GM19035 (cell line): ENCODE results near the gene KDM5A.
"Not testable (repeated sequence)": the region's sequence is repeated elsewhere in the genome, so short reads cannot be mapped to it uniquely, and the experiment has no call there.

ENCODE experiments used
- ATAC-seq: cut with Tn5 transposase; IDR thresholded peaks from one replicate; pipeline ENCODE4 v1.9.1; 2021; ENCODE audit not compliant: unreplicated experiment

The KDM5A gene

GRCh38 chr12:334125-334524 lies 55.0 kb downstream of the KDM5A start:
- no peak for ATAC-seq

DNA sequence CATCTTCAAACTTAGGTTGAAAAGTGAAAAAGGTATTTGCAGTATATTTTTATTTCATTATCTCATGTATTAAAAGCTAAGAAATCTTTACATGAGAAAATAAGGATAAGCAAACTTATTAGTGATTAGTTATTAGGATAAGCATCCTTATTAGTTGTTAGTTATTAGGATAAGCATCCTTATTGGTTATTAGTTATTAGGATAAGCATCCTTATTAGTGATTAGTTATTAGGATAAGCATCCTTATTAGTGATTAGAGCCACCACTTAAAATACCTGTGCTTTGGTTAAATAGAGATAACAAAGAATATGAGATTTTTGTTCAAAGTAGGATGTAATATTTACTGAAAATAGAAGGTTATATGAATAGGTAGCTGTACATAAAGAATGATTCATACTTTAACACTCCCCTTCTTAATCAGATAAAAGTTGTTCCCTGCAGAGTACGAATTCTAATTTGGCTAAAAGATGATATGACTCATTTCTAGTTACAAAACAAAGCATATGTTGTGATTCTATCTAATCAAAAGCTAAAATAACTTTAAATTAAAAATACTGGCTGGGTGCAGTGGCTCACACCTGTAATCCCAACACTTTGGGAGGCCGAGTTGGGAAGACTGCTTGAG lies 56.4 kb downstream of the KDM5A start:
- no peak for ATAC-seq

GRCh38 chr12:331287-331686 lies 57.8 kb downstream of the KDM5A start:
- no peak for ATAC-seq

DNA sequence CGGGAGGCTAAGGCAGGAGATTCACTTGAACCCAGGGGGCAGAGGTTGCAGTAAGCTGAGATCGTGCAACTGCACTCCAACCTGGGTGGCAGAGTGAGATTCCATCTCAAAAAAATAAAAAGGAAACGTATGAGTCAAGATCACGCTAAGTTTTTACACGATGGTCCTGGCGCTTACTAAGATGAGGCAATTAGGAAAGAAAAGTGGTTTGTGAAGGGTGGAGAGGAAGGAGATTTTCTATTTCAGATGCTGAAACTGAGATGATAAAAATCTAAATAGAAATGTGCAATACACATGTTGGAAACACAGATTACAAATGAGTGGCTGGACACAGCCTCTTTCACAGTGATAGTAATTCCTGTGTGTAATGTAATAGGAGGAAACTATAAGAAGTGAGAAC lies 63.2 kb downstream of the KDM5A start:
- ATAC-seq = no peak

GRCh38 chr12:323507-323906 lies 65.6 kb downstream of the KDM5A start:
- ATAC-seq = no peak

GRCh38 chr12:321606-322326 lies 67.4 kb downstream of the KDM5A start:
- no peak for ATAC-seq

GRCh38 chr12:318759-319515 lies 70.2 kb downstream of the KDM5A start:
- ATAC-seq = no peak

GRCh38 chr12:308511-308910 lies 80.6 kb downstream of the KDM5A start:
- ATAC-seq = no peak

- no peak for ATAC-seq
Measured at GRCh38 chr12:307406-307805, 81.7 kb downstream of the KDM5A start.

- ATAC-seq = no peak
Measured at GRCh38 chr12:304805-305204, 84.3 kb downstream of the KDM5A start.

DNA sequence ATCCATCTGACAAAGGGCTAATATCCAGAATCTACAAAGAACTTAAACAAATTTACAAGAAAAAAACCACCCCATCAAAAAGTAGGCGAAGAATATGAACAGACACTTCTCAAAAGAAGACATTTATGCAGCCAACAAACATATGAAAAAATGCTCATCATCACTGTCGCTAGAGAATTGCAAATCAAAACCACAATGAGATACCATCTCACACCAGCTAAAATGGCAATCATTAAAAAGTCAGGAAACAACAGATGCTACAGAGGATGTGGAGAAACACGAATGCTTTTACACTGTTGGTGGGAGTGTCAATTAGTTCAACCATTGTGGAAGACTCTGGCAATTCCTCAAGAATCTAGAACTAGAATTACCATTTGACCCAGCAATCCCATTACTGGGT lies 86.4 kb downstream of the KDM5A start:
- ATAC-seq = not testable (repeated sequence)

DNA sequence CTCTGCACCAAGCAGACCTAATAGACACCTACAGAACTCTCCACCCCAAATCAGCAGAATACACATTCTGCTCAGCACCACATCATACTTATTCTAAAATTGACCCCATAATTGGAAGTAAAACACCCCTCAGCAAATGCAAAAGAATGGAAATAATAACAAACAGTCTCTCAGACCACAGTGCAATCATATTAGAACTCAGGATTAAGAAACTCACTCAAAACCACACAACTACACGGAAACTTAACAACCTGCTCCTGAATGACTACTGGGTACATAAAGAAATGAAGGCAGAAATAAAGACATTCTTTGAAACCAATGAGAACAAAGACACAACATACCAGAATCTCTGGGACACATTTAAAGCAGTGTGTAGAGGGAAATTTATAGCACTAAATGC lies 89.0 kb downstream of the KDM5A start:
- not testable (repeated sequence) for ATAC-seq

DNA sequence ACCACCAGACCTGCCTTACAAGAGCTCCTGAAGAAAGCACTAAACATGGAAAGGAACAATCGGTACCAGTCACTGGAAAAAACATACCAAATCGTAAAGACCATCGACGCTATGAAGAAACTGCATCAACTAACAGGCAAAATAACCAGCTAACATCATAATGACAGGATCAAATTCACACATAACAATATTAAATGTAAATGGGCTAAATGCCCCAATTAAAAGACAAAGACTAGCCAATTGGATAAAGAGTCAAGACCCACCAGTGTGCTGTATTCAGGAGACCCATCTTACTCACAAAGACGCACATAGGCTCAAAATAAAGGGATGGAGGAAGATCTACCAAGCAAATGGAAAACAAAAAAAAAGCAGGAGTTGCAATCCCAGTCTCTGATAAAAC lies 89.6 kb downstream of the KDM5A start:
- not testable (repeated sequence) for ATAC-seq

DNA sequence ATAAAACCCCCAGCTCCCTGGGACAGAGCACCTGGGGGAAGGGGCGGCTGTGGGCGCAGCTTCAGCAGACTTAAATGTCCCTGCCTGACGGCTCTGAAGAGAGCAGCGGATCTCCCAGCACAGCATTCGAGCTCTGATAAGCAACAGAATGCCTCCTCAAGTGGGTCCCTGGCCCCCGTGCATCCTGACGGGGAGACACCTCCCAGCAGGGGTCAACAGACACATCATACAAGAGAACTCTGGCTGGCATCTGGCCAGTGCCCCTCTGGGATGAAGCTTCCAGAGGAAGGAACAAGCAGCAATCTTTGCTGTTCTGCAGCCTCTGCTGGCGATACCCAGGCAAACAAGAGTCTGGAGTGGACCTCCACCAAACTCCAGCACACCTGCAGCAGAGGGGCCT lies 91.1 kb downstream of the KDM5A start:
- ATAC-seq = not testable (repeated sequence)

- no peak for ATAC-seq
Measured at GRCh38 chr12:295132-295531, 94.0 kb downstream of the KDM5A start.

- no peak for ATAC-seq
Measured at GRCh38 chr12:293199-293598, 95.9 kb downstream of the KDM5A start.

- ATAC-seq = no peak
Measured at GRCh38 chr12:292186-292585, 96.9 kb downstream of the KDM5A start.

GRCh38 chr12:291153-291723 lies 97.9 kb downstream of the KDM5A start:
- no peak for ATAC-seq

GRCh38 chr12:288687-289086 lies 100.4 kb downstream of the KDM5A start:
- no peak for ATAC-seq

DNA sequence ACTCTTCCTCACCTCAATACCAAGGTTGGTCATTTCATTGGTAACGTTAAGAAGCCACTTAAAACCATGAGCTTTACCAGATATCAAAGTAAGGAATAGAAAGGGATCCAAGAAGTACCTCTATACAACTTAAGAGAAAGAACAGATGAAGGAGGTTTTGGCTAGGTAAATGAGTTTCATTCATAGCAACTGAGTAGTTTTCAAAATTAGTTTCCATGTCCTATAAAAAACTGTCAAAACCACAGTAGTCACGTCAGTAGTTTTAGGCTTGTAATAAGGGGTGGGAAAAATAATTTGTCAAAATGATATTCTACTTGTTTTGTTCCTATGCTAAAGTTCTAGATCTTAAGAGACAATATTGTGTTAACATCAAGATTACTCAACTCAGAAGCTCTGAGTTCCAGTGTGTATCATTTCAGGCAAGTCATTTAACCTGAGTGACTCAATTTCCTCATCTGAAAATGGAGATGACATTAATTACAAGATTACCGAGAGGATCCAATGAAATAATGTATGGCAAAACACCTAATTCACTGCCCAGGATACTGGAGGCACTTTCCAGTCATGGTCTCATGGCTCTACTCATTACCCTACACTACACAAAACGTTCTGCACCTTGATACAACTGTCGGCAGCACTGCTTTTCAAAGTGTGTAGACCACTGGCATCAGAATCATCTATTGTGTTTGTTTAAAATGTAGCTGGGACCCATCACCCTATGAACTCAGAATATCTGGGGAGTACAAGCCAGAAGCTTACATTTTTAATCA lies 102.4 kb downstream of the KDM5A start:
- no peak for ATAC-seq

DNA sequence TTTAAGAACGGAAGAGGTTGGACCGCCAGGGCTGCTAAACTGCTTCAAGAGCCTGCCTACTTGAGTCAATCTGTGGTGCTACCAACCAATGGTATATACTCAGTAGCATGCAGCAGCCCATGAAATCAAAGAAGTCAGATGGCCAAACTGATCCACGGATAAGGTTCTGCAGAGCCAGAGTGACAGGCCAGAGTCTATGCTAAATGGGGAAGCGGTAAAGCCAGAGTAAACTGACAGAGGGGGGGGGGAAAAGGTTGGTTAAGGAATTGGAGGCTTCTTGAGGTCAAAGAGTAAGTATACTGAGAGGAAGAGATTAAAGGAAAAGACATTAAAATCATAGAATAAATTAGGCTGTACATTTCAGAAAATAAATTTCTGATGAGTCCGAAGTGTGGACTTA lies 111.1 kb downstream of the KDM5A start:
- no peak for ATAC-seq
